Body of pancreas (tissue), 4 donors: ENCODE measurements around the gene SHANK3.

Experiments used
- CTCF ChIP-seq, 7 experiments: fragments of 450-650 bp in 4 of 7; fragments of 200-600 bp in 3 of 7; sonication (generic) in 3 of 7; IDR thresholded peaks; one replicate each; pipeline ENCODE4 v1.5.1; 2016 to 2019; ENCODE audit warnings: antibody characterized with exemption in 7 of 7
- POLR2A ChIP-seq, 3 donors: fragments of 450-650 bp; IDR thresholded peaks; one replicate each; pipeline ENCODE4 v1.6.1; 2016; ENCODE audit warnings: antibody characterized with exemption in 3 of 3, mild to moderate bottlenecking in 2 of 3

- TF ChIP-seq POLR2A (IDR thresholded peaks at IDR 0.05) (no peak), CTCF (IDR thresholded peaks at IDR 0.05) (no peak)
Observed at GRCh38 chr22:50712341-50713007, 39.9 kb downstream of the SHANK3 start.
